OCI-LY7 (cell line): Measurements from ENCODE around the gene EMC6. TPM values are rescaled to one million over a fixed set of nuclear protein-coding genes. Genes with fewer than 3 reads are reported as not detected.

Experiments used
- BruUV-seq: library from RNA; stranded (reverse); fragments of 400-500 nt; replicated peaks from 2 replicates; lab custom pipeline; 2021; lab: Mats Ljungman, UMichigan
- CTCF ChIA-PET: fragments of 300-600 bp; sonication (Branson Sonifier 250); formaldehyde crosslinking; loops from one replicate; lab custom pipeline; 2022; ENCODE audit warnings: antibody characterized with exemption; ENCODE audit not compliant: unreplicated experiment; lab: Charles Lee
- POLR2A ChIA-PET: fragments of 300-600 bp; sonication (Branson Sonifier 250); formaldehyde crosslinking; loops from one replicate; lab custom pipeline; 2022; ENCODE audit warnings: antibody characterized with exemption; lab: Charles Lee
- DNase-seq: peaks from one replicate; pipeline ENCODE4 v3.0.0-alpha.2; 2015; ENCODE audit warnings: low spot score
- H2AFZ ChIP-seq: fragments of 200-600 bp; sonication (generic), shearing (Covaris generic); 2 replicates; pipeline ENCODE4 v1.6.1; 2014; ENCODE audit warnings: mild to moderate bottlenecking, antibody characterized with exemption, low read length, moderate library complexity
- H3K27ac ChIP-seq: fragments of 200-600 bp; sonication (generic); 2 replicates; pipeline ENCODE4 v1.5.1; 2014; ENCODE audit warnings: mixed run types, low read depth, mild to moderate bottlenecking, moderate library complexity, low read length, inconsistent platforms; ENCODE audit not compliant: poor library complexity, severe bottlenecking
- H3K36me3 ChIP-seq: fragments of 200-600 bp; sonication (generic); 2 replicates; pipeline ENCODE4 v1.6.1; 2014; ENCODE audit warnings: mild to moderate bottlenecking, antibody characterized with exemption, low read length, moderate library complexity, mixed read lengths; ENCODE audit not compliant: insufficient read depth
- H3K4me1 ChIP-seq: fragments of 200-600 bp; sonication (generic); 2 replicates; pipeline ENCODE4 v1.5.1; 2014; ENCODE audit warnings: mild to moderate bottlenecking, low read length; ENCODE audit not compliant: insufficient read depth, poor library complexity, severe bottlenecking
- H3K4me2 ChIP-seq: fragments of 200-600 bp; sonication (generic); 2 replicates; pipeline ENCODE4 v1.6.1; 2014; ENCODE audit warnings: mild to moderate bottlenecking, low read length
- H3K4me3 ChIP-seq: fragments of 200-600 bp; sonication (generic); 2 replicates; pipeline ENCODE4 v1.5.1; 2014; ENCODE audit warnings: mild to moderate bottlenecking, low read depth, low read length; ENCODE audit not compliant: poor library complexity, severe bottlenecking
- H3K79me2 ChIP-seq: fragments of 200-600 bp; sonication (generic); 2 replicates; pipeline ENCODE4 v1.6.1; 2016; ENCODE audit warnings: low read depth, mild to moderate bottlenecking, low read length, moderate library complexity, mixed read lengths; ENCODE audit not compliant: insufficient read depth
- H3K9me2 ChIP-seq: fragments of 200-600 bp; sonication (generic); 2 replicates; pipeline ENCODE4 v1.6.1; 2016; ENCODE audit warnings: mild to moderate bottlenecking, low read length, mixed read lengths; ENCODE audit not compliant: insufficient read depth
- H3K9me3 ChIP-seq: fragments of 200-600 bp; sonication (generic); 2 replicates; pipeline ENCODE4 v1.6.1; 2014; ENCODE audit warnings: mild to moderate bottlenecking, mixed run types, low read length, mixed read lengths
- H4K20me1 ChIP-seq: fragments of 200-600 bp; sonication (generic); 2 replicates; pipeline ENCODE4 v1.6.1; 2014; ENCODE audit warnings: mild to moderate bottlenecking, antibody characterized with exemption, low read length, moderate library complexity, mixed read lengths; ENCODE audit not compliant: insufficient read depth
- CTCF ChIP-seq: fragments of 200-600 bp; sonication (generic); conservative IDR thresholded peaks from 2 replicates; pipeline ENCODE4 v1.5.1; 2014; ENCODE audit warnings: mild to moderate bottlenecking, antibody characterized with exemption, low read length, moderate library complexity, mixed read lengths
- EZH2phosphoT487 ChIP-seq: fragments of 200-600 bp; sonication (generic); IDR thresholded peaks from 2 replicates; pipeline ENCODE4 v1.6.1; 2018; ENCODE audit warnings: low read depth, borderline replicate concordance, mild to moderate bottlenecking, mixed run types, antibody characterized with exemption, low read length, moderate library complexity, mixed read lengths
- intact Hi-C: fragments of 100-400 bp; cut with micrococcal nuclease; formaldehyde crosslinking; loops from one replicate; pipeline ENCODE4 v1.10.0; 2022; ENCODE audit not compliant: unreplicated experiment
- total RNA-seq, 2 experiments: library from RNA; depleted of rRNA in 1 of 2; stranded (reverse); fragments of >200 nt in 1 of 2; shearing (Covaris generic) in 1 of 2; gene quantifications; 2 replicates each; pipeline ENCODE4 v1.2.3, GENCODE V29; 2014 to 2022

Gene EMC6
- total RNA-seq, 2 experiments from 2014 or later: 36.0 to 54.6 TPM

- H4K20me1 ChIP-seq: no peaks in the 10 kb centered on the region
- H3K36me3 ChIP-seq: peaks cover 71% of the 10 kb centered on the region
- ChIA-PET POLR2A (interaction anchor here (1.1 kb wide), 1 partner anchor 13 kb away, joined by 3 read pairs; the partner anchor contains the start of genes CTNS and SHPK), CTCF (no interaction called here)
- intact Hi-C loops: no loop called here
- no peak overlapping the region for H3K27ac ChIP-seq
- H3K4me3 ChIP-seq: no peak overlapping the region
- no peak overlapping the region for H2AFZ ChIP-seq
- no peaks in the 10 kb centered on the region for H3K4me1 ChIP-seq
- no peaks in the 10 kb centered on the region for H3K9me3 ChIP-seq
- H3K9me2 ChIP-seq: no peaks in the 10 kb centered on the region
- no peaks in the 10 kb centered on the region for H3K79me2 ChIP-seq
- BruUV-seq: no TSS peak
- H3K4me2 ChIP-seq: no peak overlapping the region
- no peak for DNase-seq
- no peak for TF ChIP-seq EZH2phosphoT487
- no peak for TF ChIP-seq CTCF
Measured at GRCh38 chr17:3622977-3623594, 45.5 kb upstream of the EMC6 start.

DNA sequence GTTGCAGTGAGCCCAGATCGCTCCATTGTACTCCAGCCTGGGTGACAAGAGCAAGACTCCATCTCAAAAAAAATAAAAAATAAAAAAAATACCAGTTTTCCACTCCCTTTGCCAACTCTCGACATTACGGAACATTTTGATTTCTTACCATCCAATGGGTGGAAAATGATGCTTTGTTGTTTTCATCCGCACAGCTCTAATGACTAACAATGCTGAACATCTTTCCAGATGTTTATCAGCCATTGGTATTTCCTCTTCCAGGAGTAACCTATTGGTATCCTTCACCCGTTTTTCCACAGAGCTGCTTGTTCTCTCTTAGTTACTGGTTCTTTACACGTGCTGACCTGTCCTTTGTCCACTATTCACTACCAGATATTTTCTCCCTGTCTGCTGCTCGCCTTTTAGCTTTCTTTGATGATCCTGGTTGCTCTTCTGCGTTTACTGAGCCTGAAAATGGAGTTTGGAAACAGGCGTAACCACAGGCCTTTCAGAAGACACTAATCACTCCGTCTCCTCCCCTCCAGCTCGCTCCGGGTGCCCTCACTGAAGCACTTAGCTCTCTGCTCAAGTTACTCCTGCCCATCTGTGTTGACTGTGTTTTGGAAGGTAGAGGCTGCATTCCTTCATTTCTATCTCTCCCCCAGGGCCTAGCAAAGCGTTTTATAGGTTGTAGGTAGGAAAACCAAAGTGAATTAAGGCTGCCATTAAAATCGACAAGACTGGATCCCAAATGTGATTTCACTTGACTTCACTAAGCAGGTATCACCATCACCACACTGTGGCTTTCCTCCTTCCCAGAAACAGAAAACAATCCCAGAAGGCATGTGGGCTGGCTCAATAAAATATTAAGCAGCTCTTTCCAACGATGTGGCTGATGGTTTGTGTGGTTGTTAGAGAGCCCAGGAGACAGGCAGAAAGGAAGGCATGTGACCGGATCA lies 41.5 kb upstream of the EMC6 start:
- TF ChIP-seq CTCF (no peak), EZH2phosphoT487 (no peak)
- Histone ChIP-seq H3K9me2 (no peaks in the 10 kb centered on the region), H3K36me3 (peaks cover 54% of the 10 kb centered on the region), H3K27ac (no peak overlapping the region), H3K4me3 (no peak overlapping the region), H4K20me1 (no peaks in the 10 kb centered on the region), H3K4me2 (no peak overlapping the region), H3K79me2 (no peaks in the 10 kb centered on the region), H2AFZ (no peak overlapping the region), H3K9me3 (no peaks in the 10 kb centered on the region), H3K4me1 (no peaks in the 10 kb centered on the region)
- CTCF ChIA-PET: no interaction called here
- DNase-seq: no peak
- intact Hi-C loops: no loop called here
- POLR2A ChIA-PET: interaction anchor here (0.7 kb wide), 1 partner anchor 9 kb away, joined by 3 read pairs; the partner anchor contains the start of genes CTNS and SHPK
- BruUV-seq: TSS peak; percentile 66
